ENCODE results near the gene PRKCZ. TPM values are rescaled to one million over a fixed set of nuclear protein-coding genes. Genes with fewer than 3 reads are reported as not detected.

PRKCZ gene
- total and polyA plus RNA-seq, 2 donors (not counting 1 experiment from before 2014, with no cell fraction given), result 1.6 to 2.0 TPM

DNA sequence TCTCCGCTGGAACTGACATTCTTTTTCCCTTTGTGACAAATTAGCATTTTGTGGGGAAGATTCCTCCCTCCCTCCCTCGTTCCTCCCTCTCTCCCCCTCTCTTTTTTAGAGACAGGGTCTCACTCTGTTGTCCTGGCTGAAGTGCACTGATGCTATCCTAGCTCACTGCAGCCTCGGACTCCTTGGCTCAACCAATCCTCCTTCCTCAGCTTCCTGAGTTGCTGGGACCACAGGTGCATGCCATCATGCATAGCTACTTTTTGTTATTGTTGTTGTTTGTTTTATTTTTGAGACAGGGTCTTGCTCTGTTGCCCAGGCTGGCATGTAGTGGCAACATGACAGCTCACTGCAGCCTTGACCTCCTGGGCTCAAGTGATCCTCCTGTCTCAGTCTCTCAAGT is 171.1 kb downstream of the PRKCZ start:
- no peaks in the 10 kb centered on the region for H3K79me2 ChIP-seq (ENCODE audit: control insufficient read depth, insufficient read depth, low read length)
- DNase-seq (ENCODE audit: low read depth in 2 of 2), result no peak
- no peak for TF ChIP-seq EZH2 (IDR thresholded peaks at IDR 0.05; ENCODE audit: low read length, missing control alignments)
- TF ChIP-seq, protein P1, sequence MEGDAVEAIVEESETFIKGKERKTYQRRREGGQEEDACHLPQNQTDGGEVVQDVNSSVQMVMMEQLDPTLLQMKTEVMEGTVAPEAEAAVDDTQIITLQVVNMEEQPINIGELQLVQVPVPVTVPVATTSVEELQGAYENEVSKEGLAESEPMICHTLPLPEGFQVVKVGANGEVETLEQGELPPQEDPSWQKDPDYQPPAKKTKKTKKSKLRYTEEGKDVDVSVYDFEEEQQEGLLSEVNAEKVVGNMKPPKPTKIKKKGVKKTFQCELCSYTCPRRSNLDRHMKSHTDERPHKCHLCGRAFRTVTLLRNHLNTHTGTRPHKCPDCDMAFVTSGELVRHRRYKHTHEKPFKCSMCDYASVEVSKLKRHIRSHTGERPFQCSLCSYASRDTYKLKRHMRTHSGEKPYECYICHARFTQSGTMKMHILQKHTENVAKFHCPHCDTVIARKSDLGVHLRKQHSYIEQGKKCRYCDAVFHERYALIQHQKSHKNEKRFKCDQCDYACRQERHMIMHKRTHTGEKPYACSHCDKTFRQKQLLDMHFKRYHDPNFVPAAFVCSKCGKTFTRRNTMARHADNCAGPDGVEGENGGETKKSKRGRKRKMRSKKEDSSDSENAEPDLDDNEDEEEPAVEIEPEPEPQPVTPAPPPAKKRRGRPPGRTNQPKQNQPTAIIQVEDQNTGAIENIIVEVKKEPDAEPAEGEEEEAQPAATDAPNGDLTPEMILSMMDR (conservative IDR thresholded peaks at IDR 0.05 in 1 of 2, IDR thresholded peaks at IDR 0.05 in 1 of 2; ENCODE audit: low read depth in 1 of 2, low read length in 2 of 2), result no peak
- no peak overlapping the region for H3K9ac ChIP-seq (ENCODE audit: insufficient read depth, low read length)
- H3K4me1 ChIP-seq (ENCODE audit: control insufficient read depth, extremely low read depth, insufficient read depth, low read length), result no peaks in the 10 kb centered on the region
- no peak overlapping the region for H3K4me2 ChIP-seq (ENCODE audit: extremely low read depth, insufficient read depth, low read length)
- H2AFZ ChIP-seq (ENCODE audit: low read length), result no peak overlapping the region
- H3K9me3 ChIP-seq (ENCODE audit: control insufficient read depth, insufficient read depth, low read depth, low read length), result no peaks in the 10 kb centered on the region
- no peaks in the 10 kb centered on the region for H3K36me3 ChIP-seq (ENCODE audit: control insufficient read depth, insufficient read depth, low read length)
- no peak overlapping the region for H3K4me3 ChIP-seq (replicated peaks in 1 of 4; ENCODE audit: control extremely low read depth in 1 of 4, insufficient read depth in 1 of 4, low read depth in 3 of 4, low read length in 4 of 4)
- H3K27me3 ChIP-seq (ENCODE audit: control insufficient read depth, insufficient read depth, low read length), result no peaks in the 10 kb centered on the region
- no peak overlapping the region for H3K27ac ChIP-seq (ENCODE audit: insufficient read depth, low read length)
- no peaks in the 10 kb centered on the region for H4K20me1 ChIP-seq (ENCODE audit: control insufficient read depth, extremely low read depth, insufficient read depth, low read length)

DNA sequence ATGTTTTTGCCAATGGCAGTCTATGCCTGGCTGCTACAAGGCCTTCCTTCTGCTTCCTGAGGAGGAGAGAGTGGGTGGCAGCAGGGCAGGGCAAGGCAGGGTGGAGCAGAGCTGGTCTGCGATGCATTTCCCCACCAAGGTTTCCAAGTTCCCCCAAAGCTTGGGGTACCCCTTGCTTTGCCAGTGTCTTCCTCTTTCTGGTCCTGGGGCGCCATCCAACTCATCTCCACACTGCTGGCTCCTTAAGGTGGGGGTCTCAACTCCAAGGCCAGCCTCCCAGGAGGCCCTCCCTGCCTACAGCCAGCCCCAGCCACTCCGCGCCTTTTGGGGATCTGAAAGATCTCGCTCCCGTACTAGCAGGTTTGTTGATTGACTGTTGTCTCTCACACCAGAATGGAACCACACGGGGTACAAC is 174.0 kb downstream of the PRKCZ start:
- Histone ChIP-seq H3K4me2 (ENCODE audit: extremely low read depth, insufficient read depth, low read length) (no peak overlapping the region), H3K4me1 (ENCODE audit: control insufficient read depth, extremely low read depth, insufficient read depth, low read length) (peaks cover 2% of the 10 kb centered on the region), H2AFZ (ENCODE audit: low read length) (no peak overlapping the region), H3K79me2 (ENCODE audit: control insufficient read depth, insufficient read depth, low read length) (peaks cover 6% of the 10 kb centered on the region), H3K36me3 (ENCODE audit: control insufficient read depth, insufficient read depth, low read length) (peaks cover 2% of the 10 kb centered on the region), H3K27me3 (ENCODE audit: control insufficient read depth, insufficient read depth, low read length) (no peaks in the 10 kb centered on the region), H3K9ac (ENCODE audit: insufficient read depth, low read length) (no peak overlapping the region), H4K20me1 (ENCODE audit: control insufficient read depth, extremely low read depth, insufficient read depth, low read length) (no peaks in the 10 kb centered on the region), H3K4me3 (replicated peaks in 1 of 4; ENCODE audit: control extremely low read depth in 1 of 4, insufficient read depth in 1 of 4, low read depth in 3 of 4, low read length in 4 of 4) (no peak overlapping the region), H3K27ac (ENCODE audit: insufficient read depth, low read length) (no peak overlapping the region), H3K9me3 (ENCODE audit: control insufficient read depth, insufficient read depth, low read depth, low read length) (no peaks in the 10 kb centered on the region)
- DNase-seq (ENCODE audit: low read depth in 2 of 2), result no peak
- TF ChIP-seq, protein P1 (conservative IDR thresholded peaks at IDR 0.05 in 1 of 2, IDR thresholded peaks at IDR 0.05 in 1 of 2; ENCODE audit: low read depth in 1 of 2, low read length in 2 of 2), result no peak
- TF ChIP-seq EZH2 (IDR thresholded peaks at IDR 0.05; ENCODE audit: low read length, missing control alignments), result no peak

DNA sequence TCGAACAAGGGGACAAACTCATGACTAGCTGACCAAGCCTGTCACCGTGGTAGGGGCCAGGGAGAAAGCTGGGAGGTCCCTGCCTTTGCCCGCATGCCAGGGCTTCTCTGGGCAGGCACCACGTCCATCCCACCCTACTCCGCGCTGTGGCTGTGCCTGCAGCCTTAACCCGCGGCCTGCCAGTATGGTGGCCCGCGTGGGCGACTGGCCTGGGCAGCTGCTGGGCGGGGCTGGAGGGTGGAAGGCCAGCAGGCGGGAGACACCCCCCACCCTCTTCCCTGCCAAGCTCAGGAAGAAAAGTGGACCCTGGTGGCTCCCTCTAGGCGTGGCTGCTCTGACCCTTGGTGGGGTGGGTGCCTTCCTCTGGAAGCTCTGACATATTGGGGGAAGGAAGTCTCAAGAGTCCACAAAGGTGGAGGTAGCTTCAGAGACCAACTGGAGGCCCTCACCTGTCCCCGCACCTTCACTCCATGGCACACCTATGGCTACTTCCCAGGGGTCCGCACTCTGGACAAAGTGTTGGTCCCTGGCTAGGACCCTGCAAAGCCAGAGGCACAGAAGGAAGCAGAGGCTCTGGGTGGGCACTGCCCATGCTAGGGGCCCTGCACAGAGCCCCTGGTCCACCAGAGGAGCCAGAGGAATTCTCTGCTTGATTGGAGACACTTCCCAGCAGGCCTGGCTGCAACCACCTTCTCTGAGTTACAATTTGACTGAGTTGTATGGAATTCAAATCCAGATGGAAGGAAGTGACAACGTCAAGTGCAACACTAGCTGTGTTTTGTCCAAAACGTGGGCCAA is 174.6 kb downstream of the PRKCZ start:
- Histone ChIP-seq H3K79me2 (ENCODE audit: control insufficient read depth, insufficient read depth, low read length) (peaks cover 13% of the 10 kb centered on the region), H2AFZ (ENCODE audit: low read length) (no peak overlapping the region), H3K9me3 (ENCODE audit: control insufficient read depth, insufficient read depth, low read depth, low read length) (no peaks in the 10 kb centered on the region), H3K4me2 (ENCODE audit: extremely low read depth, insufficient read depth, low read length) (no peak overlapping the region), H3K27me3 (ENCODE audit: control insufficient read depth, insufficient read depth, low read length) (no peaks in the 10 kb centered on the region), H3K4me1 (ENCODE audit: control insufficient read depth, extremely low read depth, insufficient read depth, low read length) (peaks cover 2% of the 10 kb centered on the region), H3K9ac (ENCODE audit: insufficient read depth, low read length) (no peak overlapping the region), H3K27ac (ENCODE audit: insufficient read depth, low read length) (no peak overlapping the region), H3K4me3 (replicated peaks in 1 of 4; ENCODE audit: control extremely low read depth in 1 of 4, insufficient read depth in 1 of 4, low read depth in 3 of 4, low read length in 4 of 4) (no peak overlapping the region), H4K20me1 (ENCODE audit: control insufficient read depth, extremely low read depth, insufficient read depth, low read length) (no peaks in the 10 kb centered on the region), H3K36me3 (ENCODE audit: control insufficient read depth, insufficient read depth, low read length) (peaks cover 3% of the 10 kb centered on the region)
- TF ChIP-seq EZH2 (IDR thresholded peaks at IDR 0.05; ENCODE audit: low read length, missing control alignments), result no peak
- TF ChIP-seq, protein P1 (conservative IDR thresholded peaks at IDR 0.05 in 1 of 2, IDR thresholded peaks at IDR 0.05 in 1 of 2; ENCODE audit: low read depth in 1 of 2, low read length in 2 of 2), result no peak
- DNase-seq (ENCODE audit: low read depth in 2 of 2), result no peak
